GM19035 (cell line): ENCODE results near the gene INVS.
"Not testable (repeated sequence)": the region's sequence is repeated elsewhere in the genome, so short reads cannot be mapped to it uniquely, and the experiment has no call there.

ENCODE experiments used
- ATAC-seq: cut with Tn5 transposase; IDR thresholded peaks from one replicate; pipeline ENCODE4 v1.9.1; 2021; ENCODE audit not compliant: unreplicated experiment

The INVS gene, protein sequence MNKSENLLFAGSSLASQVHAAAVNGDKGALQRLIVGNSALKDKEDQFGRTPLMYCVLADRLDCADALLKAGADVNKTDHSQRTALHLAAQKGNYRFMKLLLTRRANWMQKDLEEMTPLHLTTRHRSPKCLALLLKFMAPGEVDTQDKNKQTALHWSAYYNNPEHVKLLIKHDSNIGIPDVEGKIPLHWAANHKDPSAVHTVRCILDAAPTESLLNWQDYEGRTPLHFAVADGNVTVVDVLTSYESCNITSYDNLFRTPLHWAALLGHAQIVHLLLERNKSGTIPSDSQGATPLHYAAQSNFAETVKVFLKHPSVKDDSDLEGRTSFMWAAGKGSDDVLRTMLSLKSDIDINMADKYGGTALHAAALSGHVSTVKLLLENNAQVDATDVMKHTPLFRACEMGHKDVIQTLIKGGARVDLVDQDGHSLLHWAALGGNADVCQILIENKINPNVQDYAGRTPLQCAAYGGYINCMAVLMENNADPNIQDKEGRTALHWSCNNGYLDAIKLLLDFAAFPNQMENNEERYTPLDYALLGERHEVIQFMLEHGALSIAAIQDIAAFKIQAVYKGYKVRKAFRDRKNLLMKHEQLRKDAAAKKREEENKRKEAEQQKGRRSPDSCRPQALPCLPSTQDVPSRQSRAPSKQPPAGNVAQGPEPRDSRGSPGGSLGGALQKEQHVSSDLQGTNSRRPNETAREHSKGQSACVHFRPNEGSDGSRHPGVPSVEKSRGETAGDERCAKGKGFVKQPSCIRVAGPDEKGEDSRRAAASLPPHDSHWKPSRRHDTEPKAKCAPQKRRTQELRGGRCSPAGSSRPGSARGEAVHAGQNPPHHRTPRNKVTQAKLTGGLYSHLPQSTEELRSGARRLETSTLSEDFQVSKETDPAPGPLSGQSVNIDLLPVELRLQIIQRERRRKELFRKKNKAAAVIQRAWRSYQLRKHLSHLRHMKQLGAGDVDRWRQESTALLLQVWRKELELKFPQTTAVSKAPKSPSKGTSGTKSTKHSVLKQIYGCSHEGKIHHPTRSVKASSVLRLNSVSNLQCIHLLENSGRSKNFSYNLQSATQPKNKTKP

DNA sequence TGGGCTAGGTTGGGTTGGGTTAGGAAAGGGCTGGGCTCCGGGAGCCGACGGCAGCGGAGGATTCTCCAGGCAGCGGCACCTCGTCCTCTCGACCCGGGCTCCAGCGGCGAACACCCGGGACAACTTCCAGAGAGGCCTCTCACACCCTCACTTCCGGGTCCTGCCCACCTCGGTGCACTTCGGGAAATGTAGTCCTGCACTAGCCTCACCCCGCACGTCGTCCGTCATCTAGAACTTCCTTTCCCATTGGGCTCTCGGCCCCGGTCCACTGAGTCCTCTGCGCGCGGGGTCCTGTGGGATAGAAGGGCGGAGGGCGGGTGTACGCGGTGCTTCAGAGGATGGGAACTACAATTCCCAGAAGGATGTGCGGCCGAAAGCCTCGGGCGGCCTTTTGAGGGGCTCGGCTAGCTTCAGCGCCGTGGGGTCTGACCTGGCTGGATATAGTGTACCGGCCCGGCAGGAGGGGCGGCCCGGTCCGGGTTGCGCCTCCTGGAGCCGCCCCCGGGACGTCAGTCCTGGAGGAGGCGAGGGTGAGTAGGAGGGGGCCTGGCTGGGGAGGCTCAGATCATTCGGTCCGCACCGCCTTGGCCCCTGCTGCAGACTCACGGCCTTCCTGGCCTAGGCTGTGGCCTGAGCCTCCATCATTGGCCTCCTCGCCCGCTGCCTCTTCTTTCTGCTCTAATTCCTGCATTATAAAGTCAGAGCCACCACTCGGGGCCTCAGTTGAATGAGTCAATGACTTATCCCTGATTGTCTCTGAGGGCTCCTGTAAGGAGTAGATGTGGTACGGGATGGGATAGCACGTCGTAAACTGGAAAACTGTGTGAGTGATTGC lies at the start of gene INVS, which contains the start of gene ERP44:
TSS of gene INVS (plus strand) at position 357 of the 835 bp plus-strand sequence. CDS start 5,279 bp downstream, outside the sequence.
TSS of gene ERP44 (minus strand) at position 114 of the 835 bp plus-strand sequence. CDS start 160 bp downstream, outside the sequence.
- ATAC-seq: peak; percentile 98

DNA sequence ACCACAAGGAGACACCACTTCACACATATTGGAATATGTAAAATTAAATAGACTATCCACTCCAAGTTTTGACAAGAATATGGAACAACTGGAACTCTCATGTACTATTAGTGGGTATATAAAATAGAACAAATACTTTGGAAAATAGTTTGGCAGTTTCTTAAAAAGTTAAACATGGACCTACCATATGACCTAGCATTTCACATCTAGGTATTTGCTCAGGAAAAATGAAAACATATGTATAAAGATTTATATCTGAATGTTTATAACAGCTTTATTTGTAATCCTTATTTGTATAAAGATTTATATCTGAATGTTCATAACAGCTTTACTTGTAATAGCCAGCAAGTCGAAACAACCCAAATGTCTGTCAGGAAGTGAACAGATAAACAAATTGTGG lies 49.5 kb upstream of the INVS start:
- ATAC-seq: no peak

DNA sequence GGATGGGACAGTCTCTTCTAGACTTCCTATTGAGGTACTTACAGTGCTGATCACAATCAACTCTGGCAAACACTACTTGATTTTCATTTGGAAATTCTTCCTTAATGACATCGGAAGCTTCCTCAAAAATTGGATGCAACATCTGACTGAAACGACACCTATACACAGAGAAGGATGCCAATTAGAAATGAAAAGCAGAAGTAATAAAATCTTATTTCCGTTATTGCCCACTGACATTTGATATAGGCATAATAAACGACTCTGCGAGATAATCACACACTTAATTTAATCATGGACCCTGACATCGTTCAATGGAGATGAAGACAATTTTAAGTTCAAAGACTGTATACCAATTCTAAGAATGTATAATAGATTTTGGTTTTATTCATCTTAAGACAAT lies 46.7 kb upstream of the INVS start:
- no peak for ATAC-seq

DNA sequence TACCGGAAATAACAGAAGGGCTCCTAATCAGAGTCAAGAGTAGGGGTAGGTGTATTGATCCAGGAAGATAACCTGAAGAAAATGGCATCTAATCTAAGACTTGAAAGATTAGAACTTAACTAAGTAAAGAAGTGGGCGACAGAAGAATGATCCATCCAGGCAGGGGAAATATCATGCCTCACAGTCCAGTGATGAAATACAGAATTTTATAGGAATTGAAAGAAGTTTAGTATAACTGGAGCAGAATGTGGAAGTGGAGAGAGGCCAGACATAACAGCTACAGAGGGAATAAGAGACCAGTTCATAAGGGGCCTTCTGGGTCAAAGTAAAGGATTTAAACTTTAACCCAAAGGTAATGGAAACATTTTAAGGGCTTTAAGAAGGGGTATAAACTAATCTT lies 42.5 kb upstream of the INVS start:
- ATAC-seq: no peak

DNA sequence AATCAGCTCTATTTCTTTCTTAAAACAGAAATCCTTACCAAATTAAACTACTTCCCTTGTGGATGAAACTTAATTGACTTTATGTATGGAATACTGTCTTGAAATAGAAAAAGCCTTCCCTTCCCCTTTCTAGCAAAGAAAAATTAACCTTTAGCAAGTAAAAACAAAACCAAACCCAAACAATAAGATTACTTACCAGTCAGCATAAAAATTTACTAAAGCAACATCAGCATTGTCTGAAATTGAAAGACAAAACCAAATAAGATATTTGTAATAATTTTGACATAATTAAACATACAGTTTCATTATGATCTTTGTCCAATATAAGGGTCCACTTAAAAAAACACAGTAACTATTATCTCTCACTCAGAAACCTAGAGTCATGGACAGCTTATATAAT lies 41.4 kb upstream of the INVS start:
- ATAC-seq: no peak

DNA sequence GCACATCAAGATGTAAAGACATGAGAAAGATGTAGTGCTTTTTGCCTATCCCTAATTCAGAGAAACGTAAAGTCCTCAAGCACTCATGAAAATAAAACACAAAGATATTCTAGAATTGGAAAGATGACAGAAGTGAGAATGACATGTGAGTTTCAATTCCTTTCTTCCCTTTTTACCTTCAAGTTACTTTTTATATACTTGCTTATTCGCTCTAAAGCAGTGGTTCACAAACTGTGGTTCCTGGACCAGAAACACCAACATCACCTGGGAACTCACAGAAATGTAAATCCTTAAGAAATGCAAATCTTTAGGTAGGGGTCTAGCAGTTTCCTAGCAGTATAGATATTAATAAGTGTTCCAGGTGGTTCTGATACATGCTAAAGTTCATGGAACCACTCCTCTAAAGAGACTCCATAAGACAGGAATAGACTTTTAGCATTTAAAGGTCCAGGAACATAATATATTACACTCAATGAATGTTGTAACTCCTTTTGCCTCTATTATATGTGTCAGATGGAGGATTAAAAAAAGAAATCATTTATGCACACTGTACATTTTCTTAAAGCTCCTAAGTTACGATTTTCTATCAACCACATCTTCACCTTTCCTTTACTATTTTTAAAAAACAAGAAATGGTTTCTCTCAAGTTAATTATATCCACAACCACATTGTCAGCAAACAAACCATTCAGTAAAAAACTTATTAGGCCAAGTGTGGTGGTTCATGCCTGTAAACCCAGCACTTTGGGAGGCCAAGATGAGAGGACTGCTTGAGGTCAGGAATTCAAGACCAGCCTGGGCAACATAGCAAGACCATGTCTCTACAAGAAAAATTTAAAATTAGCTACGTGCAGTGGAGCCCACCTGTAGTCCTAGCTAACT lies 40.1 kb upstream of the INVS start:
- ATAC-seq: peak; percentile 80

DNA sequence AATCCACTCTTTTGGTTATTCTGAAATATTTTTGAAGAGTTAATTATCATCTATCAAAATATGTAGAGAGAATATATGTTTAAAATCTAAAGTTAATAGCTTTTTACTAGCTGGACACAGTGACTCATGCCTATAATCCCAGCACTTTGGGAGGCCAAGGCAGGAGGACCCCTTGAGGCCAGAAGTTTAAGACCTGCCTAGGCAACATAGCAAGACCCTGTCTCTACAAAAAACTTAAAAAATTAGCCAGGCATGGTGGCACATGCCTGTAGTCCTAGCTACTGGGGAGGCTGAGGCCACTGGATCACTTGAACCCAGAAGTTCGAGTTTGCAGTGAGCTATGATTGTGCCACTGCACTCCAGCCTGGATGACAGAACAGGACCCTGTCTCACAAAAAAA lies 36.4 kb upstream of the INVS start:
- ATAC-seq: not testable (repeated sequence)

DNA sequence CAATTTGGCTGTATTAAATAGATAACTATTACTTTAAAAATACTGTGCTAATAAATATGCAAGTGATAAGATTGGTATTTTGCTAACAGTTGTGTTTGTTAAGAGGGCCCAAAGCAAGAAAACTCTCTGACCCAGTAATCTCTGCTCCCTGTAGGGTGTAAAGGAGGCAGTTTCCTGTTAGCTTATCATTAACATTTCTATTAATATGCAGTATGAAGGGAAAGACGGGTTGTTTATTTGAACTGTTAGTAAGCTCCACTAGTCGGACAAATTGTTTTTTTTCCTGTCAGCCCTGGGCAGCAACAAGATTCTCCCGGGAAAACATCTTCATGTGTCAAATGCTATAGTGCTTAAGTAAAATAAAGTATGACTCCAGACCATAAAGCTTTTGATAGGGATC lies 35.9 kb upstream of the INVS start:
- ATAC-seq: no peak

DNA sequence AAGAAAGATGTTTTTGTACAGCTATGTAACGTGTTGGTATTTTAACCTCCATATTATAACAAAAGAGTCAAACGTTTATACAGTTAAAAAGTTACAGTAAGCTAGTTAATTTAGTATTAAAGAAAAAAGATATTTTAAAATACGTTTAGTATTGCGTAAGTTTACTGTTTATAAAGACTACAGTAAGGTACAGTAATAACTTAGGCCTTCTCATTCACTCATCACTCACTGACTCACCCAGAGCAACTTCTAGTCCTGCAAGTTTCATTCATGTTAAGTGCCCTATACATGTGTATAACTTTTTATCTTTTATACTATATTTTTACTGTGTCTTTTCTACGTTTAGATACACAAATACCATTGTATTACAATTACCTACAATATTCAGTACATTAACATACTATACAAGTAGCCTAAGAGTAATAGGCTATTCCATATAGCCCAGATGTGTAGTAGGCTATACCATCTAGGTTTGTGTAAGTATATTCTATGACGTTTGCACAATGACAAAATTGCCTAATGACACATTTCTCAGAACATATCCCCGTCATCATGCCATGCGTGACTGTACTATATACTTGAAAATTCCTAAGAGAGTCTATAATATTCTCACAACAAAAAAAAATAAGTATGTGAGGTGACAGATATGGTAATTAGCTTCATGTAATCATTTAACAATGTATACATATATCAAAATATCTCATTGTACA lies 34.0 kb upstream of the INVS start:
- ATAC-seq: no peak

DNA sequence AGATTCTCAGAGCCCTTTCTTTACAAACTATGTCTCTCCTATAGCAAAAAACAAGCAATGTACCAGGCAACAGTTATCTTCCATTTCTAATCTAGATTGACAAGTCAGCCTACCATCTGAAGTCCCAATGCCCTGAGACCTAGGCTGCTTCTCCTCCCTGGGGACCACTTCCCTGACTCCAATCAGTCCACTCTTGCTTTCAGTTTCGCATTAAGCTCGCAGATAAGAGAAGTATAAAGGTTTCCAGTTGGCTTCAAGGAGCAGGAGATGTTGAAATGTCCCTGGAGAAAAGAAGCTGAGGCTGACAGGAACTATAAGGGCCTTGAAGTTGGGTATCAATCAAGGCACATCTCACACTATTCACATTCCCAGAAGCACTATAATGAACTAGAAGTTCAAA lies 32.5 kb upstream of the INVS start:
- peak; percentile 64 for ATAC-seq

DNA sequence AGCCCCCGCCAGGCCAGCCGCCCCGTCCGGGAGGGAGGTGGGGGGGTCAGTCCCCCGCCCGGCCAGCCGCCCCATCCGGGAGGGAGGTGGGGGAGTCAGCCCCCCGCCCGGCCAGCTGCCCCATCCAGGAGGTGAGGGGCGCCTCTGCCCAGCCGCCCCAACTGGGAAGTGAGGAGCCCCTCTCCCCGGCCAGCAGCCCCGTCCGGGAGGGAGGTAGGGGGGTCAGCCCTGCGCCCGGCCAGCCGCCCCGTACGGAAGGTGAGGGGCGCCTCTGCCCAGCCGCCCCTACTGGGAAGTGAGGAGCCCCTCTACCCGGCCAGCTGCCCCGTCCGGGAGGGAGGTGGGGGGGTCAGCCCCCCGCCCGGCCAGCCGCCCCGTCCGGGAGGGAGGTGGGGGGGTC lies 31.1 kb upstream of the INVS start:
- ATAC-seq: not testable (repeated sequence)

DNA sequence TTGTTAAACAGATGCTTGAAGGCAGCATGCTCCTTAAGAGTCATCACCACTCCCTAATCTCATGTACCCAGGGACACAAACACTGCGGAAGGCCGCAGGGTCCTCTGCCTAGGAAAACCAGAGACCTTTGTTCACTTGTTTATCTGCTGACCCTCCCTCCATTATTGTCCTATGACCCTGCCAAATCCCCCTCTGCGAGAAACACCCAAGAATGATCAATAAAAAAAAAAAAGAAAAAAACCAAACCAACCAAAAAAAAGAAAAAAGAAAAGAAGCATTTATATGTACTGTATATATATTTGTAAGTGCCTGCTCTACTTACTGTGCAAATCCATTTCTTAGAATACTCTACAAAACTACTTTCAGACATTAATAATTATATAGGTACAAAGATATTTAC lies 30.0 kb upstream of the INVS start:
- ATAC-seq: not testable (repeated sequence)

DNA sequence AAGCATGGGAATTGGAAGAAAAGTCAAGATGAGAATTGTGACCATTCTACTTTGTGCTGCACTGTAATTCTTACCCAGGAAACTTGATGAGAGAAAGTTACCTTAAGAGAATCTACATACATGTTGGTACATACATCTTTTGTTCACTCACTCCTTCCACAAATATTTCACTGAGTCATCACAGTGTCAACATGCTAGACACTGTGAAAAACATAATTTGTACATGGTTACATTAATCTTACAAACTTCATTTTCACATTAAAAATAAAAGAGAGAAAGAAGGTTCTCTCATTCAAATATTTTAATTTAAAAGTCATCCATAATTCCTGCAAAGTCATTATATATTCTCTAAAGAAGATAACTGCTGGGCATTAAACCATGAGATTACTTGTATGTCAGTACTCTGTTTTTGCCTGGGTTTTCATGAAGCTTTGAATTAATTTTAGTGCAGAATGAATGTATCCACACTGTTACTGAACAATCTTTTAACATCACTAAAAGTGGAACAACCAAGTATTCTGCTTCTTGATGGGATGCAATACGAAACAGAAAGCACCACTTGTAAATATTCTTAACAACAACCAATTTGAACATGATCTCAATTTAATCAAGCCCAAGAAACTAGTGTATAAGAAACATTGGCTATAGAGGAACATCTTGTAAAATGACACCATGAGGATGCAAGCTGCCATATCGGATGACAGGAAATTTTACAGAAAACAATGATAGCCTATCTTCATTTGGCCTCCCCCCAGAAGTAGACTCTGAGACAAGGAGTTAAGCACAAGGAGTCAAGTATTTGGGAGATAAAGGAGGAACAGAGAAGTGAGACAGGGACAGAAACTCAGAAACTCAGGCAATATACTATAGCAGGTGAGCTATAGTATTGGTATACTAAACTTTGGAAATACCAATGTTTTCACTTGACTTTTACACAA lies 28.7 kb upstream of the INVS start:
- no peak for ATAC-seq

DNA sequence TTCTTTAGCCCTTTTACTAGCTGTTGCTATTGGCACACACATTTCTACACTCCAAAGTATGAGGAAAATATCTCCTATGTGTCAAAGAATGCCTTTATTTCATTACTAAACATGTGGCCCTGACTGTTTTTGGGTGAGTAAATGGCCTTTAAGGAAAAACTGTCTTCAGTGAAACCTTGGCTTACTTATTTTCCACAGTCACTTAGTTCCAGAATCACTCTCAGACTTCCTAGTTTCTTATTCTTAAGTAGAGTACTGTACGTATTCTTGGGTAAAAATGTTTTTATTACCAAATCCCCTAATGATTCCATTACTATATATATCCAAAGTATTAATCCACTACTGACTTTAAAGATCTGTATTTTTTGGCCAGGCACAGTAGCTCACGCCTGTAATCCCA lies 27.8 kb upstream of the INVS start:
- no peak for ATAC-seq

DNA sequence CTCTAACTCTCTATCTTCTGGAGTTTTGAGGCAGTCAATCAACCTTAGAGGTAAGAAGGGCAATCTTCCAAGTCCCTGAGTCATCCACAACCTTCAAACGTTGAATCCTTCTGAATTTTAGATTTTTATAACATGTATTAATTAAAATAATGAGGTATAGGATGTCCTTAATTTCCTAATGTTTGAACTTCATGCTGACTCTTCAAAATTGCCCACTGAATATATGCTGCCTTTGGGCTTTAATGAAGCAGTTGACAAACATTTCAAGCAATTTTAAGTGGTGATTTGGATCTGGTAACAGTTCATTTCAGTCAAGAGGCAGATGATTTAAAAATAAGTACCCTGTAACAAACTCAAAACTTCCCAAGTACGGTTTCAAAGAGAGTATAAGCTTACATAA lies 26.2 kb upstream of the INVS start:
- no peak for ATAC-seq

DNA sequence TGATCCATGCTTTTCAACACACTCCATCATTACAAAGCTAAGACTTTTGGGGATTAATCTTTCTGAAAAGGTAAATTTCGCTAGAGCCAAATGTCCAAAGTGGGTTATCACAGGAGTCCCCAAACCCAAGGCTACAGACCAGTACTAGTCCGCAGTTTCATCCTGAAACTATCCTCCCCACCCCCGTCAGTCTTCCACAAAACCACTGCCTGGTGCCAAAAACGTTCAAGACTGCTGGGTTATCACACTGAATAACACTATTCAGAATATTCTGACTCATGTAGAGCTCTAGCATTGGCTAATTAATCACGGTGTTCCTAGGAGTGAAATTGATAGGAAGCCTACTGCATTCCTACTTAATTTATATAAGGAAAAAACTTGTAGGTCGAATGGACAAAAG lies 24.9 kb upstream of the INVS start:
- no peak for ATAC-seq

DNA sequence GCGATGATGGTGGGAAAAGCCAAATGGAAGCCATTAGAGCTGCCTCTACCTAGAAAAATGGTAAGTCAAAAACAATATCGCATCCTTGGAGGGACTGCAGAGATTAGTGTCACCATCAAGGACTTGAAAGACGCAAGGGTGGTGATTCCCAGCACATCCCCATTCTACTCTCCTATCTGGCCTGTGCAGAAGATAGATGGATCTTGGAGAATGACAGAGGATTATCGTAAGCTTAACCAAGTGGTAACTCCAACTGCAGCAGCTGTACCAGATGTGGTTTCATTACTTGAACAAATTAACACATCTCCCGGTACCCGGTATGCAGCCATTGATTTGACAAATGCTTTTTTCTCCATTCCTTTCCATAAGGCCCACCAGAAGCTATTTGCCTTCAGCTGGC lies 24.1 kb upstream of the INVS start:
- ATAC-seq: no peak

DNA sequence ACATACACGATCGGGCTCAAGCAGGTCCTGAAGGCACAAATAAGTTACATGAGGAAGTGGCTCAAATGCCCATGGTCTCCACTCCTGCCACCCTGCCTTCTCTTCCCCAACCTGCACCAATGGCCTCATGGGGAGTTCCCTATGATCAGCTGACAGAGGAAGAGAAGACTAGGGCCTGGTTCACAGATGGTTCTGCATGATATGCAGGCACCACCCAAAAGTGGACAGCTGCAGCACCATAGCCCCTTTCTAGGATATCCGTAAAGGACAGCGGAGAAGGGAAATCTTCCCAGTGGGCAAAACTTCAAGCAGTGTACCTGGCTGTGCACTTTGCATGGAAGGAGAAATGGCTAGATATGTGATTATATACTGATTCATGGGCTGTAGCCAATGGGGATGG lies 22.8 kb upstream of the INVS start:
- ATAC-seq: not testable (repeated sequence)
